Mesothelial cell of epicardium (in vitro differentiated cells): ENCODE results near the gene KIAA1549. TPM values are rescaled to one million over a fixed set of nuclear protein-coding genes. Genes with fewer than 3 reads are reported as not detected.

Experiments
- DNase-seq, 2 experiments: peaks; one replicate each; pipeline ENCODE4 v3.0.0; 2021; ENCODE audit warnings: low spot score in 2 of 2; ENCODE audit not compliant: unreplicated experiment in 2 of 2
- H3K27ac Mint-ChIP-seq: 2 replicates; pipeline ENCODE4 v1.8.0; 2021; ENCODE audit warnings: mixed read lengths
- H3K27me3 Mint-ChIP-seq: 2 replicates; pipeline ENCODE4 v1.8.0; 2021; ENCODE audit warnings: low read depth, mixed read lengths
- H3K36me3 Mint-ChIP-seq: 2 replicates; pipeline ENCODE4 v1.8.0; 2021; ENCODE audit warnings: mixed read lengths
- H3K4me1 Mint-ChIP-seq: 2 replicates; pipeline ENCODE4 v1.8.0; 2021; ENCODE audit warnings: mixed read lengths
- H3K4me3 Mint-ChIP-seq: 2 replicates; pipeline ENCODE4 v1.8.0; 2021; ENCODE audit warnings: mild to moderate bottlenecking, moderate library complexity, mixed read lengths
- H3K9me3 Mint-ChIP-seq: 2 replicates; pipeline ENCODE4 v1.8.0; 2021; ENCODE audit warnings: mixed read lengths
- total RNA-seq: library from RNA; stranded (reverse); gene quantifications from 3 replicates; pipeline ENCODE4 v1.2.1, GENCODE V29; 2021
- TF ChIP-seq, protein P1 (sequence below): fragments of 200-600 bp; sonication (generic); IDR thresholded peaks from one replicate; pipeline ENCODE4 v1.5.0; 2021; ENCODE audit warnings: antibody characterized with exemption; ENCODE audit not compliant: unreplicated experiment

KIAA1549 gene
- total RNA-seq, 1 donor from 2014 or later = 34.8 TPM

DNA sequence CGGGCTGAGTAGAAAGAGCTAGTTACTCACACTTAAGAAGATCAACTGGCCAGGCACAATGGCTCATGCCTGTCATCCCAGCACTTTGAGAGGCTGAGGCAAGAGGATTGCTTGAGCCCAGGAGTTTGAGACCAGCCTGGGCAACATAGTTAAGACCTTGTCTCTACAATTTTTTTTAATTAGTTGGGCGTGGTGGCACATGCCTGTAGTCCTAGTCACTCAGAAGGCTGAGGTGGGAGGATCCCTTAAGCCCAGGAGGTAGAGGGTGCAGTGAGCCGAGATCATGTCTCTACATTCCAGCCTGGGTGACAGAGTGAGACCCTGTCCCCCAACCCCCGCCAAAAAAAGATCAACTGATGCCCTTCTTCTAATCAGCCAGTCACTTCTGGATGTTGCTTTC lies 108.6 kb downstream of the KIAA1549 start:
- Mint-ChIP-seq H3K4me1 (peaks cover 17% of the 10 kb centered on the region), H3K4me3 (no peak overlapping the region), H3K27ac (peak overlapping the region; percentile 67), H3K9me3 (no peaks in the 10 kb centered on the region), H3K27me3 (no peaks in the 10 kb centered on the region), H3K36me3 (peaks cover 36% of the 10 kb centered on the region)
- DNase-seq = no peak
- TF ChIP-seq, protein P1, sequence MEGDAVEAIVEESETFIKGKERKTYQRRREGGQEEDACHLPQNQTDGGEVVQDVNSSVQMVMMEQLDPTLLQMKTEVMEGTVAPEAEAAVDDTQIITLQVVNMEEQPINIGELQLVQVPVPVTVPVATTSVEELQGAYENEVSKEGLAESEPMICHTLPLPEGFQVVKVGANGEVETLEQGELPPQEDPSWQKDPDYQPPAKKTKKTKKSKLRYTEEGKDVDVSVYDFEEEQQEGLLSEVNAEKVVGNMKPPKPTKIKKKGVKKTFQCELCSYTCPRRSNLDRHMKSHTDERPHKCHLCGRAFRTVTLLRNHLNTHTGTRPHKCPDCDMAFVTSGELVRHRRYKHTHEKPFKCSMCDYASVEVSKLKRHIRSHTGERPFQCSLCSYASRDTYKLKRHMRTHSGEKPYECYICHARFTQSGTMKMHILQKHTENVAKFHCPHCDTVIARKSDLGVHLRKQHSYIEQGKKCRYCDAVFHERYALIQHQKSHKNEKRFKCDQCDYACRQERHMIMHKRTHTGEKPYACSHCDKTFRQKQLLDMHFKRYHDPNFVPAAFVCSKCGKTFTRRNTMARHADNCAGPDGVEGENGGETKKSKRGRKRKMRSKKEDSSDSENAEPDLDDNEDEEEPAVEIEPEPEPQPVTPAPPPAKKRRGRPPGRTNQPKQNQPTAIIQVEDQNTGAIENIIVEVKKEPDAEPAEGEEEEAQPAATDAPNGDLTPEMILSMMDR = no peak

DNA sequence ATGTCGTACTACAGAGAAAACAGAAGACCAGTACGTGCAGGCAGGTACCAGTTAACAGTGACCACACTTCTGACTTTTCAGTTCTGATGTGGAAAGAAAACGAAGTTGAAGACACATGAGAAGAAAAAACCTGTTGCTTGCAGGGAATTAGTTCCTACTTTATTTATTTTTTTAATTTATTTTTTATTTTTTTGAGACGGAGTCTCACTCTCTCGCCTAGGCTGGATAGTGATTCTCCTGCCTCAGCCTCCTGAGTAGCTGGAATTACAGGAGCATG lies 109.4 kb downstream of the KIAA1549 start:
- TF ChIP-seq, protein P1 = no peak
- H3K27ac Mint-ChIP-seq = no peak overlapping the region
- no peak for DNase-seq

DNA sequence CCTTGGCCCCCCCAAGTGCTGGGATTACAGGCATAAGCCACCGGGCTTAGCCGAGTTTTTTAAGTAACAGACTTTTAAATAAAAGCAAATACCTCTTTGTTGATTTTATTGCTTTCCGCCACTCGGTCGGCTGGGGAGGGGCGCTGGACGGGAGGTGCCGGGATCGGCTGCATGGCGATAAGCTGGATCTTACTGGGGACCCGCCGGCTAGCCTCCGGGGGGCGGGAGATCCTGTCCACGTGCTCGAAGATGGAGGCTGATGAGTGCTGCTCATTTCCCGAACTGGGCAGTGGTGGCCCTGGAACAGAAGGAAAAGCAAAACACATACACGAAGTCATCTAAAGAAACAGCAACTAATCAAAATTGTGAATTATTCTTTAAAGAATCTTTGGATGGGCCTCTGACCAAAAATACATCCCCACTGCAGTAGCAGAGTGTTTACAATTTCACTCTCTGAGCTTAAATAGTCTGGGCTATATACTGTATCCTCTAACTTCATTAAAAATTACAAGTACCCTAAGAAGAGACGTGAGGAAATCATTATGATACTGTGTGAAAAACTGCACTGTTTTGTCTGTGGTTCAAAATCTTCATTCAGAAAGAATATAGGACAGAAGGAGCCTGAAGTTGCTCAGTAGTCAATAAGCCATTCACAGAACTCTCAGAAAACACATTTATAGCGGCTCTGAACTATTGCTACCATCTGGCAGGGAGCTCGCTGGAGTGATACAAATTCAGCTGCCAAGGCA lies 110.0 kb downstream of the KIAA1549 start:
- no peaks in the 10 kb centered on the region for H3K9me3 Mint-ChIP-seq
- TF ChIP-seq, protein P1 = no peak

More for the DNA sequence above, 109.4 kb downstream of the KIAA1549 start:
- Mint-ChIP-seq H3K27me3 (no peaks in the 10 kb centered on the region), H3K9me3 (no peaks in the 10 kb centered on the region), H3K36me3 (peaks cover 40% of the 10 kb centered on the region), H3K4me3 (no peak overlapping the region), H3K4me1 (peaks cover 17% of the 10 kb centered on the region)

DNA sequence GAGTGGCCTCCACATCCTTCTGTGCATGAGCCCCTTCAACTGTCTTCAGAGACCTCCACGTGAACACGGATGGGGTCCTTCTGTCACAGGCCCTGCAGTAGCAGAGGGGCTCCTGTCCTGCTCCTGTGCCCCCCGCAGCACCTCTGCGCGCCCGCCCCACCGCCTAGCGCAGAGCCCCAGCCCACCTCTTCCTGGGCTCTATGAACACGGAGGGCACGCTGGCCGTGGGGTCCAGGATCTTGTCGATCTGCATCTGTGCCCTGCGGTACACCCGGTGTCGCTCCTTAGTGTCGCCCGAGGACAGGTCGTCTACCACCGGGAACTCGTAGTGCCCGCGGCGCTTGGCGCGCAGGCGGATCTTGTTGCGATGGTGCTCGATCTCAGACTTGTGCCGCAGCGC lies 111.8 kb downstream of the KIAA1549 start:
- DNase-seq = no peak
- Mint-ChIP-seq H3K27me3 (no peaks in the 10 kb centered on the region), H3K27ac (no peak overlapping the region), H3K4me3 (no peak overlapping the region), H3K36me3 (peaks cover 46% of the 10 kb centered on the region), H3K9me3 (no peaks in the 10 kb centered on the region), H3K4me1 (peaks cover 14% of the 10 kb centered on the region)
- TF ChIP-seq, protein P1 = no peak

More for the DNA sequence above, 110.0 kb downstream of the KIAA1549 start:
- no peak for DNase-seq
- Mint-ChIP-seq H3K27ac (no peak overlapping the region), H3K36me3 (peaks cover 38% of the 10 kb centered on the region), H3K27me3 (no peaks in the 10 kb centered on the region), H3K4me1 (peaks cover 14% of the 10 kb centered on the region), H3K4me3 (no peak overlapping the region)

DNA sequence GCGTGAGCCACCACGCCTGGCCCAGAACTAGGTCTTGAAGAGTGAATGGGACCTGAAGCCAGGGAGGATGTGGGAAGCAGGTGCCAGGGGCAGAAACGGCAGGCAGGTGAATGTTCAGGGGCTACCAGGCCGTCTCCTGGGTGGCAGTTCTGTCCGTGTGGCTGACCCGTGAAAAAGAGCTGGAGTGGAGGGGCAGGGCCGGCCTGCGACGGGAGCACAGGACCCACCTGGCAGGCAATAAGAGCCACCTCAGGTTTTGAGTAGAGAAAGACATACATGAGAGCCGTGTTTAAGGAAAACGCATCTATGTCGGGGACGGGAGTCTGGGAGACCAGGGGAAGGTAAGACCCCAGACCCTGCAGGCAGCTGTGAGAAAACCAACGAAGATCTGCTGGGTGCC lies 112.5 kb downstream of the KIAA1549 start:
- H3K4me3 Mint-ChIP-seq = no peak overlapping the region
- H3K9me3 Mint-ChIP-seq = no peaks in the 10 kb centered on the region
- TF ChIP-seq, protein P1 = no peak
- peaks cover 14% of the 10 kb centered on the region for H3K4me1 Mint-ChIP-seq
- no peak for DNase-seq
- H3K27ac Mint-ChIP-seq = peak overlapping the region; percentile 12
- H3K27me3 Mint-ChIP-seq = no peaks in the 10 kb centered on the region
- peaks cover 51% of the 10 kb centered on the region for H3K36me3 Mint-ChIP-seq

DNA sequence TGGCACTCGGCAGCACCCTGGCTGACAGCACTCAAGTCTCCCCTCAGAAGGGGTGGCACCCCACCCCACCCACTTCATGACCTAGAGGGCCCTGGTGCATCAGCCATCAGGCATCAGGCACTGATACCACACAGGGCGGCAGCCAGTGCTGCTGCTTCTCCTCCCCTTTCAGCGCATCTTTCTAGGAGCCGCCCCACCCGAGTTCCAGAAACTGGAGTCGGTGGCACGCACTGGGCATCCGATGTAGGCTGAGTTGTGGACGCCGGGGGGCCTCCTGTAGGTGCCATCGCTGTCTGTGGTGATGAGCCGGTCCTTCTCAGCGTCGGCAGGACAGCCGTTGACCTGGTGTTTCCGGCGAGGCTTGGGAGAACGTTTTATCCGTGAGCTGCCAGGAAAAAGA lies 113.4 kb downstream of the KIAA1549 start:
- no peaks in the 10 kb centered on the region for H3K9me3 Mint-ChIP-seq
- no peak overlapping the region for H3K27ac Mint-ChIP-seq
- no peaks in the 10 kb centered on the region for H3K27me3 Mint-ChIP-seq

More for the DNA sequence above, 113.4 kb downstream of the KIAA1549 start:
- DNase-seq = no peak
- peaks cover 59% of the 10 kb centered on the region for H3K36me3 Mint-ChIP-seq
- TF ChIP-seq, protein P1 = no peak
- H3K4me3 Mint-ChIP-seq = no peak overlapping the region
- peaks cover 8% of the 10 kb centered on the region for H3K4me1 Mint-ChIP-seq
